CD4-positive, alpha-beta memory T cell (primary cell): ENCODE measurements around the gene DAGLA. TPM values are rescaled to one million over a fixed set of nuclear protein-coding genes. Genes with fewer than 3 reads are reported as not detected.

Source experiments
- CTCF ChIA-PET: fragments of 350-600 bp; sonication (Branson Sonifier 250); formaldehyde crosslinking; loops from one replicate; lab custom pipeline; 2021; ENCODE audit warnings: inconsistent platforms; ENCODE audit not compliant: partially characterized antibody; lab: Charles Lee
- POLR2A ChIA-PET: fragments of 350-600 bp; sonication (Branson Sonifier 250); formaldehyde crosslinking; loops from one replicate; lab custom pipeline; 2021; ENCODE audit not compliant: partially characterized antibody; lab: Charles Lee
- DNase-seq, 5 donors: peaks; one replicate each; pipeline versions ENCODE4 v3.0.0 to v3.0.0-alpha.2; 2020 to 2022; ENCODE audit warnings: mixed read lengths in 1 of 5
- H3K27ac ChIP-seq: one replicate; pipeline ENCODE4 v1.7.0; 2013; ENCODE audit warnings: low read depth, low read length
- H3K27me3 ChIP-seq: 2 replicates; pipeline ENCODE4 v1.7.0; 2013; ENCODE audit warnings: mild to moderate bottlenecking, low read length, moderate library complexity; ENCODE audit not compliant: insufficient read depth
- H3K36me3 ChIP-seq: 2 replicates; pipeline ENCODE4 v1.7.0; 2013; ENCODE audit warnings: mild to moderate bottlenecking, low read length, moderate library complexity; ENCODE audit not compliant: insufficient read depth
- H3K4me1 ChIP-seq: 2 replicates; pipeline ENCODE4 v1.7.0; 2013; ENCODE audit warnings: mild to moderate bottlenecking, low read length, moderate library complexity; ENCODE audit not compliant: insufficient read depth
- H3K4me3 ChIP-seq, 2 donors: one replicate each; pipeline ENCODE4 v1.7.0; 2013; ENCODE audit warnings: low read length in 2 of 2, mild to moderate bottlenecking in 1 of 2
- H3K9me3 ChIP-seq, 2 donors: one replicate each; pipeline ENCODE4 v1.7.0; 2013; ENCODE audit warnings: low read length in 2 of 2, control low read depth in 1 of 2; ENCODE audit not compliant: control insufficient read depth in 1 of 2
- H3K27ac Mint-ChIP-seq, 7 donors: one replicate each; pipeline ENCODE4 v1.8.0; 2020 to 2021; ENCODE audit warnings: mixed read lengths in 7 of 7, mild to moderate bottlenecking in 6 of 7, inconsistent platforms in 3 of 7, moderate library complexity in 3 of 7
- H3K27me3 Mint-ChIP-seq, 2 donors: one replicate each; pipeline ENCODE4 v1.8.0; 2020 to 2021; ENCODE audit warnings: mixed read lengths in 2 of 2
- H3K36me3 Mint-ChIP-seq, 2 donors: one replicate each; pipeline ENCODE4 v1.8.0; 2020 to 2021; ENCODE audit warnings: mixed read lengths in 2 of 2, inconsistent platforms in 1 of 2, mild to moderate bottlenecking in 1 of 2
- H3K4me1 Mint-ChIP-seq, 4 donors: one replicate each; pipeline ENCODE4 v1.8.0; 2020 to 2021; ENCODE audit warnings: mixed read lengths in 4 of 4, mild to moderate bottlenecking in 1 of 4
- H3K4me3 Mint-ChIP-seq, 8 donors: one replicate each; pipeline ENCODE4 v1.8.0; 2020 to 2021; ENCODE audit warnings: mixed read lengths in 8 of 8, mild to moderate bottlenecking in 7 of 8, moderate library complexity in 6 of 8, inconsistent platforms in 3 of 8
- H3K9me3 Mint-ChIP-seq, 8 donors: one replicate each; pipeline ENCODE4 v1.8.0; 2020 to 2021; ENCODE audit warnings: mixed read lengths in 8 of 8, mild to moderate bottlenecking in 5 of 8, inconsistent platforms in 3 of 8, moderate library complexity in 1 of 8
- intact Hi-C: fragments of 100-400 bp; cut with micrococcal nuclease; formaldehyde crosslinking; loops from one replicate; pipeline ENCODE4 v1.15.1; 2023
- polyA plus RNA-seq, 2 donors: library from polyadenylated mRNA; unstranded; fragments of 300-500 nt; fragmentation: Illumina TruSeq; gene quantifications; one replicate each; pipeline ENCODE4 v1.2.3, GENCODE V29; 2021
- total RNA-seq, 2 experiments: library from RNA; stranded (reverse); gene quantifications; one replicate each; pipeline ENCODE4 v1.2.3, GENCODE V29; 2021

Gene DAGLA
- total and polyA plus RNA-seq, 4 experiments from 2014 or later: 0.30 to 0.52 (median 0.44) TPM; not detected in 1

- Mint-ChIP-seq H3K27ac (no peak overlapping the region), H3K4me1 (no peaks in the 10 kb centered on the region), H3K36me3 (no peaks in the 10 kb centered on the region), H3K9me3 (no peaks in the 10 kb centered on the region), H3K4me3 (peak overlapping the region in 1 of 8 donors; percentile 13), H3K27me3 (no peaks in the 10 kb centered on the region)
- Histone ChIP-seq H3K27me3 (no peaks in the 10 kb centered on the region), H3K4me1 (no peaks in the 10 kb centered on the region), H3K27ac (no peak overlapping the region), H3K36me3 (no peaks in the 10 kb centered on the region), H3K9me3 (no peaks in the 10 kb centered on the region), H3K4me3 (no peak overlapping the region)
- DNase-seq: no peak
- CTCF ChIA-PET: interaction anchor here (1.1 kb wide), 1 partner anchor 369 kb away, joined by 3 read pairs; no protein-coding TSS in a partner anchor
- POLR2A ChIA-PET: no interaction called here
- intact Hi-C loops: no loop called here
Measured at GRCh38 chr11:61738776-61739175, 58.6 kb downstream of the DAGLA start.

GRCh38 chr11:61739413-61739812 lies 59.2 kb downstream of the DAGLA start:
- H3K27ac ChIP-seq: no peak overlapping the region
- H3K9me3 ChIP-seq: no peaks in the 10 kb centered on the region
- DNase-seq: no peak
- H3K4me1 ChIP-seq: no peaks in the 10 kb centered on the region
- no peak overlapping the region for H3K4me3 ChIP-seq
- H3K36me3 Mint-ChIP-seq: no peaks in the 10 kb centered on the region
- no peaks in the 10 kb centered on the region for H3K27me3 ChIP-seq
- H3K27ac Mint-ChIP-seq: no peak overlapping the region
- ChIA-PET CTCF (interaction anchor here (1.1 kb wide), 1 partner anchor 369 kb away, joined by 3 read pairs; no protein-coding TSS in a partner anchor), POLR2A (no interaction called here)
- H3K9me3 Mint-ChIP-seq: no peaks in the 10 kb centered on the region
- H3K27me3 Mint-ChIP-seq: no peaks in the 10 kb centered on the region
- H3K4me1 Mint-ChIP-seq: no peaks in the 10 kb centered on the region
- no peaks in the 10 kb centered on the region for H3K36me3 ChIP-seq
- no peak overlapping the region for H3K4me3 Mint-ChIP-seq
- intact Hi-C loops: no loop called here

- ChIA-PET POLR2A (no interaction called here), CTCF (interaction anchor here (1.0 kb wide), 1 partner anchor 10 kb away, joined by 3 read pairs; no protein-coding TSS in a partner anchor)
- Histone ChIP-seq H3K9me3 (no peaks in the 10 kb centered on the region), H3K4me1 (no peaks in the 10 kb centered on the region), H3K36me3 (no peaks in the 10 kb centered on the region), H3K4me3 (no peak overlapping the region), H3K27me3 (no peaks in the 10 kb centered on the region), H3K27ac (no peak overlapping the region)
- Mint-ChIP-seq H3K4me3 (no peak overlapping the region), H3K27ac (no peak overlapping the region), H3K9me3 (no peaks in the 10 kb centered on the region), H3K4me1 (no peaks in the 10 kb centered on the region), H3K36me3 (no peaks in the 10 kb centered on the region), H3K27me3 (no peaks in the 10 kb centered on the region)
- intact Hi-C loops: no loop called here
- no peak for DNase-seq
Measured at GRCh38 chr11:61739966-61740365, 59.8 kb downstream of the DAGLA start.

- Histone ChIP-seq H3K4me3 (no peak overlapping the region), H3K4me1 (no peaks in the 10 kb centered on the region), H3K9me3 (no peaks in the 10 kb centered on the region), H3K36me3 (no peaks in the 10 kb centered on the region), H3K27ac (no peak overlapping the region), H3K27me3 (no peaks in the 10 kb centered on the region)
- no peak overlapping the region for H3K27ac Mint-ChIP-seq
- ChIA-PET CTCF (interaction anchor here (0.7 to 1.3 kb wide), 3 partner anchors 9 to 154 kb away, joined by 3 to 4 read pairs (median 4); no protein-coding TSS in a partner anchor), POLR2A (no interaction called here)
- no peaks in the 10 kb centered on the region for H3K27me3 Mint-ChIP-seq
- no peaks in the 10 kb centered on the region for H3K9me3 Mint-ChIP-seq
- no peaks in the 10 kb centered on the region for H3K36me3 Mint-ChIP-seq
- DNase-seq: no peak
- no peak overlapping the region for H3K4me3 Mint-ChIP-seq
- intact Hi-C loops: no loop called here
- H3K4me1 Mint-ChIP-seq: no peaks in the 10 kb centered on the region
Measured at GRCh38 chr11:61742391-61742790, 62.2 kb downstream of the DAGLA start.

- ChIA-PET CTCF (interaction anchor here (0.7 kb wide), 2 partner anchors 153 to 234 kb away, joined by 3 to 4 read pairs; no protein-coding TSS in a partner anchor), POLR2A (no interaction called here)
- no peak overlapping the region for H3K4me3 Mint-ChIP-seq
- Histone ChIP-seq H3K36me3 (no peaks in the 10 kb centered on the region), H3K27me3 (no peaks in the 10 kb centered on the region), H3K9me3 (no peaks in the 10 kb centered on the region), H3K4me1 (no peaks in the 10 kb centered on the region), H3K27ac (no peak overlapping the region), H3K4me3 (no peak overlapping the region)
- peaks cover under 1 to 1% of the 10 kb centered on the region in 2 donors for H3K27me3 Mint-ChIP-seq
- no peak overlapping the region for H3K27ac Mint-ChIP-seq
- intact Hi-C loops: no loop called here
- no peaks in the 10 kb centered on the region for H3K4me1 Mint-ChIP-seq
- no peaks in the 10 kb centered on the region for H3K36me3 Mint-ChIP-seq
- no peaks in the 10 kb centered on the region for H3K9me3 Mint-ChIP-seq
- no peak for DNase-seq
Measured at GRCh38 chr11:61743486-61744095, 63.4 kb downstream of the DAGLA start.

- ChIA-PET POLR2A (no interaction called here), CTCF (interaction anchor here (1.0 kb wide), 1 partner anchor 11 kb away, joined by 7 read pairs; no protein-coding TSS in a partner anchor)
- H3K4me1 Mint-ChIP-seq: no peaks in the 10 kb centered on the region
- Histone ChIP-seq H3K36me3 (no peaks in the 10 kb centered on the region), H3K27me3 (no peaks in the 10 kb centered on the region), H3K4me3 (no peak overlapping the region), H3K9me3 (no peaks in the 10 kb centered on the region), H3K27ac (no peak overlapping the region), H3K4me1 (no peaks in the 10 kb centered on the region)
- H3K36me3 Mint-ChIP-seq: no peaks in the 10 kb centered on the region
- no peak overlapping the region for H3K27ac Mint-ChIP-seq
- DNase-seq: no peak
- H3K27me3 Mint-ChIP-seq: peaks cover 2 to 3% of the 10 kb centered on the region in 2 donors
- no peaks in the 10 kb centered on the region for H3K9me3 Mint-ChIP-seq
- no peak overlapping the region for H3K4me3 Mint-ChIP-seq
- intact Hi-C loops: no loop called here
Measured at GRCh38 chr11:61744181-61744580, 64.0 kb downstream of the DAGLA start.

- no peak overlapping the region for H3K4me3 ChIP-seq
- no peaks in the 10 kb centered on the region for H3K4me1 Mint-ChIP-seq
- H3K4me3 Mint-ChIP-seq: no peak overlapping the region
- H3K27ac ChIP-seq: no peak overlapping the region
- no peaks in the 10 kb centered on the region for H3K4me1 ChIP-seq
- no peaks in the 10 kb centered on the region for H3K36me3 ChIP-seq
- CTCF ChIA-PET: interaction anchor here (1.0 kb wide), 1 partner anchor 11 kb away, joined by 7 read pairs; no protein-coding TSS in a partner anchor
- no peak overlapping the region for H3K27ac Mint-ChIP-seq
- no peaks in the 10 kb centered on the region for H3K9me3 Mint-ChIP-seq
- intact Hi-C loops: no loop called here
- H3K9me3 ChIP-seq: no peaks in the 10 kb centered on the region
- no peak for DNase-seq
- POLR2A ChIA-PET: no interaction called here
- H3K27me3 Mint-ChIP-seq: peaks cover 7% of the 10 kb centered on the region in 2 donors
- H3K27me3 ChIP-seq: no peaks in the 10 kb centered on the region
- H3K36me3 Mint-ChIP-seq: no peaks in the 10 kb centered on the region
Measured at GRCh38 chr11:61744609-61745156, 64.5 kb downstream of the DAGLA start.
